ENCODE results near the gene SLC17A9. TPM values are rescaled to one million over a fixed set of nuclear protein-coding genes. Genes with fewer than 3 reads are reported as not detected.

SLC17A9 gene
- total and polyA plus RNA-seq, 2 of the 8 experiments (the other 6 are each of a cell fraction or from before 2014, with no cell fraction given) = 23.5 to 35.2 TPM

DNA sequence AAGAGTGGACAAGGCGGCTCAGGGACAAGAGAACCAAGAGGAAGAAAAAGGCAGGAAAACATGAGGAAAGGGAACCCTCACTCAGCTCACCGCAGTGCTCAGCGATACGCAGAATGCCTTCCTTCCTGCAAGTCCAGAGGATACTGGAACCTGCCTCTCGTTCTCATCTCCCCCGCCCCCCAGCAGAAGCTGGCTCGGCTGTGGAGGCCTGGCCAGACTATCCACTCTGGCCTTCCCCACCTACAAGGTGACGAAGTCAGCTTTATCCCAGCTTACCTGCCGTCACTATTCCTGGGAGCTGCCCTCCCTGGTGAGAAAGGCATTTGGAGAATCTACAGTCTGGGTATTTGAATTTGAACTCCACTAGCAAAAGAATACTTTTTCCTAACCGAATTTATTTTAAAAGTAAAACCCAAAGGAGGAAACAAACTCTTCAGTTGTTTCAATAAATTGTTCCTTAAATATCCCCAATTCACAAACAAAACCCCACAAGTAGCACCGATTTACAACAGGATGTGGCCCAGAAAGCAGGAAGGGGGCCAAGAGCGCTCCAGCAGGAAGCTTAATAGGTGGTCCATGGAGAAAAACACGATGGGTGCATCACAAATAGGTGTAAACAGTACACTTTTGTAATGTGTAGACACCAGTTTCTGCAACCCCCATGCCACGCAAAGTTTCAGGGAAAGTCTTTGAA is 24.1 kb upstream of the SLC17A9 start (continued):
- 0 out of 3 replicates have a peak, but pooled peaks of 1 of the 2 experiments have one; percentile 23 for TF ChIP-seq EP300 (IDR thresholded peaks at IDR 0.05; ENCODE audit: borderline replicate concordance in 1 of 2, low read depth in 2 of 2, low read length in 2 of 2)
- TF ChIP-seq TBP (IDR thresholded peaks at IDR 0.05; ENCODE audit: low read depth, low read length) = peak; percentile 71
- TF ChIP-seq POLR2A (IDR thresholded peaks at IDR 0.05; ENCODE audit: control extremely low read depth in 1 of 2, low read depth in 2 of 2, low read length in 2 of 2) = peak; percentile 49 to 82

Data from H1 (cell line).